GM19372 (cell line): ENCODE data around the gene SLC25A13.
"Not testable (repeated sequence)": the region's sequence is repeated elsewhere in the genome, so short reads cannot be mapped to it uniquely, and the experiment has no call there.

Experiments
- ATAC-seq: cut with Tn5 transposase; IDR thresholded peaks from one replicate; pipeline ENCODE4 v1.9.1; 2021; ENCODE audit warnings: mild to moderate bottlenecking, low read depth, moderate library complexity; ENCODE audit not compliant: unreplicated experiment

The SLC25A13 gene

GRCh38 chr7:96178581-96178980 lies 143.3 kb downstream of the SLC25A13 start:
- no peak for ATAC-seq

GRCh38 chr7:96177353-96177752 lies 144.5 kb downstream of the SLC25A13 start:
- ATAC-seq, result no peak

GRCh38 chr7:96174812-96175211 lies 147.1 kb downstream of the SLC25A13 start:
- ATAC-seq, result no peak

GRCh38 chr7:96173781-96174180 lies 148.1 kb downstream of the SLC25A13 start:
- no peak for ATAC-seq

- ATAC-seq, result no peak
Measured at GRCh38 chr7:96169439-96169838, 152.5 kb downstream of the SLC25A13 start.

- no peak for ATAC-seq
Measured at GRCh38 chr7:96167424-96167823, 154.5 kb downstream of the SLC25A13 start.

GRCh38 chr7:96161897-96162296 lies 160.0 kb downstream of the SLC25A13 start:
- no peak for ATAC-seq

GRCh38 chr7:96157856-96158255 lies 164.0 kb downstream of the SLC25A13 start:
- no peak for ATAC-seq

- ATAC-seq, result not testable (repeated sequence)
Measured at GRCh38 chr7:96154506-96154905, 167.4 kb downstream of the SLC25A13 start.

- no peak for ATAC-seq
Measured at GRCh38 chr7:96152706-96153105, 169.2 kb downstream of the SLC25A13 start.

- ATAC-seq, result no peak
Measured at GRCh38 chr7:96151889-96152288, 170.0 kb downstream of the SLC25A13 start.

- no peak for ATAC-seq
Measured at GRCh38 chr7:96144260-96144526, 177.7 kb downstream of the SLC25A13 start.

GRCh38 chr7:96143495-96144259 lies 178.2 kb downstream of the SLC25A13 start:
- no peak for ATAC-seq

GRCh38 chr7:96136600-96137239 lies 185.2 kb downstream of the SLC25A13 start:
- ATAC-seq, result no peak

GRCh38 chr7:96135241-96135640 lies 186.7 kb downstream of the SLC25A13 start:
- no peak for ATAC-seq

GRCh38 chr7:96131525-96131924 lies 190.4 kb downstream of the SLC25A13 start:
- no peak for ATAC-seq

- no peak for ATAC-seq
Measured at GRCh38 chr7:96127746-96128145, 194.2 kb downstream of the SLC25A13 start.

GRCh38 chr7:96126382-96126781 lies 195.5 kb downstream of the SLC25A13 start:
- ATAC-seq, result no peak

- ATAC-seq, result no peak
Measured at GRCh38 chr7:96122746-96123145, 199.2 kb downstream of the SLC25A13 start.

GRCh38 chr7:96121752-96122151 lies 200.1 kb downstream of the SLC25A13 start:
- no peak for ATAC-seq

GRCh38 chr7:96120445-96121225 lies 201.3 kb downstream of the SLC25A13 start:
- no peak for ATAC-seq
